ENCODE results near the gene UNK. TPM values are rescaled to one million over a fixed set of nuclear protein-coding genes. Genes with fewer than 3 reads are reported as not detected.
A peak's percentile ranks its signal among the peaks of the same experiment; 100 is the strongest.

UNK gene
- total and polyA plus RNA-seq, 2 of the 13 experiments (the other 11 are each of a cell fraction or from before 2014, with no cell fraction given) = 31.6 to 33.0 TPM

GRCh38 chr17:75845058-75845711 lies 60.6 kb downstream of the UNK start (continued):
- TF ChIP-seq STAT6 (CRISPR knock-in tag; IDR thresholded peaks at IDR 0.05; ENCODE audit: borderline replicate concordance) = no peak
- no peak for TF ChIP-seq WIZ (CRISPR knock-in tag; IDR thresholded peaks at IDR 0.05)
- no peak for TF ChIP-seq ZFP36L2 (CRISPR knock-in tag; IDR thresholded peaks at IDR 0.05)
- no peak for TF ChIP-seq HES4 (CRISPR knock-in tag; IDR thresholded peaks at IDR 0.05; ENCODE audit: borderline replicate concordance)
- no peak for TF ChIP-seq JUNB (CRISPR knock-in tag; IDR thresholded peaks at IDR 0.05; ENCODE audit: borderline replicate concordance)
- TF ChIP-seq RFX3 (CRISPR knock-in tag; IDR thresholded peaks at IDR 0.05) = no peak
- peak; percentile 70 for TF ChIP-seq IRF2 (CRISPR knock-in tag; IDR thresholded peaks at IDR 0.05)
- TF ChIP-seq ETS1 (CRISPR knock-in tag; IDR thresholded peaks at IDR 0.05) = no peak
- TF ChIP-seq ATF1 (CRISPR knock-in tag; IDR thresholded peaks at IDR 0.05) = no peak
- no peak for TF ChIP-seq ZNF782 (CRISPR knock-in tag; IDR thresholded peaks at IDR 0.05; ENCODE audit: borderline replicate concordance)
- TF ChIP-seq DNMT1 (CRISPR knock-in tag; IDR thresholded peaks at IDR 0.05) = 0 out of 2 replicates have a peak, but pooled peaks have one; percentile 48
- no peak for TF ChIP-seq ZFAT (CRISPR knock-in tag; conservative IDR thresholded peaks at IDR 0.05)
- no peak; the same call in 1 of the 2 replicates for TF ChIP-seq ZNF563 (CRISPR knock-in tag; IDR thresholded peaks at IDR 0.05)
- TF ChIP-seq ZFX (CRISPR knock-in tag; IDR thresholded peaks at IDR 0.05; ENCODE audit: low read depth) = peak; percentile 91
- no peak for TF ChIP-seq SP140L (CRISPR knock-in tag; IDR thresholded peaks at IDR 0.05; ENCODE audit: borderline replicate concordance)
- TF ChIP-seq SMARCC2 (IDR thresholded peaks at IDR 0.05) = no peak
- TF ChIP-seq TFDP2 (CRISPR knock-in tag; IDR thresholded peaks at IDR 0.05) = no peak
- peak; percentile 86 for TF ChIP-seq ZNF264 (CRISPR knock-in tag; IDR thresholded peaks at IDR 0.05)
- no peak for TF ChIP-seq MAFG (CRISPR knock-in tag; IDR thresholded peaks at IDR 0.05)
- TF ChIP-seq MAFF (IDR thresholded peaks at IDR 0.05; ENCODE audit: low read depth, low read length) = no peak
- TF ChIP-seq PPARG (CRISPR knock-in tag; conservative IDR thresholded peaks at IDR 0.05) = peak; percentile 38
- no peak for TF ChIP-seq RFX5 (IDR thresholded peaks at IDR 0.05; ENCODE audit: low read depth, low read length)
- no peak; the same call in 1 of the 2 replicates for TF ChIP-seq RFX1 (IDR thresholded peaks at IDR 0.05)
- TF ChIP-seq ZSCAN30 (CRISPR knock-in tag; IDR thresholded peaks at IDR 0.05) = no peak

Measured in HepG2 (cell line).